Fibroblast of skin of back (primary cell): ENCODE measurements around the gene CFAP126. TPM values are rescaled to one million over a fixed set of nuclear protein-coding genes. Genes with fewer than 3 reads are reported as not detected.
"Not testable (repeated sequence)": the region's sequence is repeated elsewhere in the genome, so short reads cannot be mapped to it uniquely, and the experiment has no call there.

Experiments used
- DNase-seq: peaks from one replicate; pipeline ENCODE4 v3.0.0-alpha.2; 2013
- polyA plus RNA-seq, 2 experiments: library from polyadenylated mRNA; unstranded; fragments of 120-200 nt; gene quantifications; one replicate each; pipeline ENCODE4 v1.2.1, GENCODE V29; 2013; ENCODE audit not compliant: insufficient read length in 2 of 2

Gene CFAP126, protein sequence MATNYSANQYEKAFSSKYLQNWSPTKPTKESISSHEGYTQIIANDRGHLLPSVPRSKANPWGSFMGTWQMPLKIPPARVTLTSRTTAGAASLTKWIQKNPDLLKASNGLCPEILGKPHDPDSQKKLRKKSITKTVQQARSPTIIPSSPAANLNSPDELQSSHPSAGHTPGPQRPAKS
- polyA plus RNA-seq (2013, experiment 1 of 2; ENCODE audit: insufficient read length): not detected
- polyA plus RNA-seq (2013, experiment 2 of 2; ENCODE audit: insufficient read length): 0.75 TPM

DNA sequence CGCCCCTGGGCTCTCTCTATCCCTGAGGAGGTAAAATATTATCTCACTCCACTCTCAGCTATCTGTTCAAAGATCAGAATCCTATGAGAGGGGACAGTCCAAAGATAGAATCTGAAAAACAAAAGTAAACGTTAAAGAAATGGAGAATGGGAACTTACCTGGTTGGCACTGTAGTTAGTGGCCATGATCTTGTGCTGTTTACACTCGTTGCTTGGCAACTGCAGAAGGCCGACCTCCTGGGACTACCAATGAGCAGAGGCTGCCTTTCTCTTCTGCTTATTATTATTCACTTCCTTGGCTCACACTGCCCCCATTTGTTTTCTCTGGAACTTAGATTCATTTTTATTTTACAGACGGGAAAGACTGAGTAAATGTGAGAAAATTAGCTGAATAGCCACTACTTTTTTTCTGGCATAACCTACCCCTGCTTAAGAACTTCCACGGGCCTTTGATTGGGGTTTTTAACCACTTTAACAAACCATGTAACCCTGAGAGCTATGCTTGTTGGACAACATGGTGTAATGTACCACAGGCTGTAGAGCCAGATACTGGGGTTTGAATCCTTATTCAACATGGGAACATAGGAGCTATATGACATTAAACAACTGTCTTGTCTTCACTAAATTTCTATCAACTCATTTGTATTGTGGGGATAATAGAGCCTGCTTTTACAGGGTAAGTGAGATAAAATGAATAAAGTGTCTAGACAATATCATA lies at the start of gene CFAP126:
Gene CFAP126 (minus strand): TSS at position 193 of the 717 bp plus-strand sequence. CDS start 8 bp downstream, at position 185.
- peak; percentile 67 for DNase-seq

DNA sequence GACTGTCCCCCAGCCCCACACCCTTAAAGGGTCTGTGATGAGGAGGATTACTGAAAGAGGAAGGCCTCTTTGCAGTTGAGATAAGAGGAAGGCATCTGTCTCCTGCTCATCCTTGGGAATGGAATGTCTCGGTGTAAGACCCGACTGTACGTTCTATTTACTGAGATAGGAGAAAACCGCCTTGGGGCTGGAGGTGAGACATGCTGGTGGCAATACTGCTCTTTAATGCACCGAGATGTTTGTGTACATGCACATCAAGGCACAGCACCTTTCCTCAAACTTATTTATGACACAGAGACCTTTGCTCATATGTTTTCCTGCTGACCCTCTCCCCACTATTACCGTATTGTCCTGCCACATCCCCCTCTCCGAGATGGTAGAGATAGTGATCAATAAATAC lies 45.4 kb upstream of the CFAP126 start:
- DNase-seq: not testable (repeated sequence)

DNA sequence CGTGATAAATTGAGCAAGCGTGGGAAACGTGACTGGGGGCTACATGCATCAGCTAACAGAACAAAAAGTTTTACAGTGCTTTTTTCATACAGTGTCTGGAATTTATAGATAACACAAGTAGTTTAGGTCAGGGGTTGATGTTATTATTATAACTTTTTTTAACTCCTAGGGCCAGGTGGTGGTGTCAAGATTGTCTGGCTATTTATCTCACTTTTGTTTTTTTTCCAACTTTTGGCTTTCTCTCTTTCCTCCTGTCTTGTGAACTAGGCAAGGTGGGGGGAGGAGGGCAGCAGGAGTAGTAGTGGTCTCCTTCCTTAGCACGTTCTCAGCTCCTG lies 42.9 kb upstream of the CFAP126 start:
- not testable (repeated sequence) for DNase-seq

DNA sequence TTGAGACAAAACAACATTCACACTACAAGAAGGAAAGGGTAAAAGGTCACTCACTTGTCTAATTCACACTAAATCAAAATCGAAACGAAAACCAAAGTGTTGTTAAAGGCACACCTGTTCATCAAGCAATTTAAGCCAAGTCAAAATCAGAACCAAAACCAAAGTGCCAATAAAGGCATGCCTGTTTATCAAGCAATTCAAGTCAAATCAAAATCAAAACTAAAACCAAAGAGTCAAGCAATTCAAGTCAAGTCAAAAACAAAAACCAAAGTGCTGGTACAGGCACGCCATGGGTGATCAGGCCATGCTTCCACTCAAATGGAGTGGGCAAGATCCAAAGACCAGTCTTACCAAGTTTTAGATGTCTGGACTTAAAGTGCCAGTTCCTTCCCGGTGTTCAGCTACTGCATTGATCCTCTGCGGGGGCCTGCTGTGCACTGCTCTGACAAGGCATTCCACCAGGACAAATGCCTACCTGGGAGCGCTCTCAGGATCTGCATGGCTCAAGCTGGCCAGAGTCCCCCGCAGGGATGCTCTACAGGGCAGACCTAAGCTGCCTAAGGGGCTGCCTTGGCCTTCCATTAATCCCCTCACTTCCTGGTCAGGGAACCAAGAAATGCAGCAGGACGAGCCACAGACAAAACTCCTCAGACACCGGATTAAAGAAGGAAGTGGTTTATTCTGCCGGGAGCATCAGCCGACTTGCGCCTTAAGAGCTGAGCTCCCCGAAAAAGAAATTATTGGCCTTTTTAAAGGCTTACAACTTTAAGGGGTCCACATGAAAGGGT lies 42.4 kb upstream of the CFAP126 start:
- DNase-seq: not testable (repeated sequence)

DNA sequence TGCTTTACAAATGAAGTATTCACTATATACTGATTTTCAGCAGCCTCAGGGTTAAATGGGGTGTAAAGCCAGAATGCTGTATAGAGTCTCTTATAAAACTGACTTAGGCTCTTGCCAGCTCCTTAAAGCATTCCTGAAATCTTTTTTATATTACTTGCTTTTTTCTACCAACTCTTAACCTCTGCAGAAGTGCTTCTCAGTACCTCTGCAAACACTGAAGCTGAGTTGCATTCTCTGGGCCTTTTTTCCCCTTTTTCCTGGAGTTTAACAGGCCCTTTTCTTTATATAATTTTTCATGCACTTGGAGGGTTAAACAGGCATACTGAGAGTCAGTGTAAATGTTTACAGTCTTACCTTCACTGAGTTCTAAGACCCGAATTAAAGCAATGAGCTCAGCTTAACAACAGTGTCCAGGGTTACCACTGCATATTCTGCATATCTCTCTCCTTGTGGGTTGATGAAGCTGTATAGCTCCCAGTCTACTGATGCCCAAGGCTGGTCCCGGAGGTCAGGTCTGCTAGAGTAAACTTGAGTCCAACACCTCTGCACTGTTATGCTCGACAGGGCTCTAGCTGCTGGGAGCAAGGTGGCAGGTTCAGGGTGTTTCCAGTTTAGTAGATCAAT lies 40.9 kb upstream of the CFAP126 start:
- DNase-seq: no peak

DNA sequence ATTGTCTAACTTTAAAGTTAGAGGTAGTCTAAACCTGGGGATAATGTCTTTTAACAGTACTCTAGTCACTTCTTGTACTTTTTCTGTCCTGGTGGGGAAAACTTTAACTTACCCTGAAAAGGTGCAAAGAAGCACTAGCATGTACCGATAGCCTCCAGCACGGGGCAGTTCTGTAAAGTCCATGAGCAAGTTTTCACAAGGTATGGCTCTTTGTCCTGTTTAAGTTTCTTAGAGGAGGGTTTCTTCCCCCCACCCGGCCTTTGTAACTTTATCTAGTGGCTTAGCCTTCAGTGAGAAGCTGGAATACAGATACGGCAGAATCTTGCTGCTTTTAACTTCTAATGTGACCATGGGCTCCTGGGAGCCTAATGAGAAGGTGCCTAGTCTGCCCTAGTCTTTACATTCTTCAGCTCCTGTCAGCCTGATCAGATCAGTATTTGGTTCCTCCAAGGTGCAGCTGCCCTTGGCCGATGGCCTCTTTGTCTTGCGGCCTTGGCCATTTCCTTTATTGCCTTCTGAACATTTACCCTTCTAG lies 39.8 kb upstream of the CFAP126 start:
- DNase-seq: no peak

DNA sequence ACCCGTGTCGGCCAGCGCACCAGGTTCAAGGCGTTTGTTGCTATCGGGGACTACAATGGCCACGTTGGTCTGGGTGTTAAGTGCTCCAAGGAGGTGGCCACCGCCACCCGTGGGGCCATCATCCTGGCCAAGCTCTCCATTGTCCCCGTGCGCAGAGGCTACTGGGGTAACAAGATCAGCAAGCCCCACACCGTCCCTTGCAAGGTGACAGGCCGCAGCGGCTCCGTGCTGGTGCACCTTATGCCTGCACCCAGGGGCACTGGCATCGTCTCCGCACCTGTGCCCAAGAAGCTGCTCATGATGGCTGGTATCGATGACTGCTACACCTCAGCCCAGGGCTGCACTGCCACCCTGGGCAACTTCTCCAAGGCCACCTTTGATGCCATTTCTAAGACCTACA lies 38.9 kb upstream of the CFAP126 start:
- DNase-seq: not testable (repeated sequence)

DNA sequence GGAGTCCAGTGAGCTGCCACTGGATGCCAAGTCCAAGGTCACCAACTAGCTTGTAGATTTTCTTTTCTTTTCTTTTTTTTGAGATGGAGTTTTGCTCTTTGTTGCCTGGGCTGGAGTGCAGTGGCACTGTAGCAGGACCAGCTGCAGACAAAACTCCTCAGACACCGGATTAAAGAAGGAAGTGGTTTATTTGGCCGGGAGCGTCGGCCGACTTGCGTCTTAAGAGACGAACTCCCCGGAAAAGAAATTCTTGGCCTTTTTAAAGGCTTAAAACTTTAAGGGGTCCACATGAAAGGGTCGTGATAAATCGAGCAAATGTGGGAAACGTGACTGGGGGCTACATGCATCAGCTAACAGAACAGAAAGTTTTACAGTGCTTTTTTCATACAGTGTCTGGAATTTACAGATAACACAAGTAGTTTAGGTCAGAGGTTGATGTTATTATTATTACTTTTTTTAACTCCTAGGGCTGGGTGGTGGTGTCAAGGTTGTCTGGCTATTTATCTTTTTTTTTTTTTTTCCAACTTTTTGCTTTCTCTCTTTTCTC lies 36.4 kb upstream of the CFAP126 start:
- no peak for DNase-seq

DNA sequence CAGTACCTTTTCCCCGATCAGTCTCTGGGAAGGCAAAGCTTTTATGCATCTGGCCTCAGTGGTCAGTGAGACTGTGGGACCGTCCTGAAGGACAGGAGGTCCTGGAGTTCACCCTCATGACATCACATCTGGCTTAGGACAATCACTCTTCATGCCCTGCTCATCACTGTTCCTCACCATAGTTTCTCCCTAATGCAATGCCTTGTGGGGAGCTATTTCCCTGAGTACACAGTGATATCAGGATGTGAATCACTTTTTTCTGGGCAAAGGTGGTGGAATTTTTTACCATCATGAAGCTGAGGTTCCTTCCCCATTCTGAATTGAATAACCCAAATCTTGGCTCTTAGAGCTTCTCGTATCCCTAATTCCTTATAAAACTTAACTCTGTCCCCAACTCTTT lies 34.8 kb upstream of the CFAP126 start:
- no peak for DNase-seq

DNA sequence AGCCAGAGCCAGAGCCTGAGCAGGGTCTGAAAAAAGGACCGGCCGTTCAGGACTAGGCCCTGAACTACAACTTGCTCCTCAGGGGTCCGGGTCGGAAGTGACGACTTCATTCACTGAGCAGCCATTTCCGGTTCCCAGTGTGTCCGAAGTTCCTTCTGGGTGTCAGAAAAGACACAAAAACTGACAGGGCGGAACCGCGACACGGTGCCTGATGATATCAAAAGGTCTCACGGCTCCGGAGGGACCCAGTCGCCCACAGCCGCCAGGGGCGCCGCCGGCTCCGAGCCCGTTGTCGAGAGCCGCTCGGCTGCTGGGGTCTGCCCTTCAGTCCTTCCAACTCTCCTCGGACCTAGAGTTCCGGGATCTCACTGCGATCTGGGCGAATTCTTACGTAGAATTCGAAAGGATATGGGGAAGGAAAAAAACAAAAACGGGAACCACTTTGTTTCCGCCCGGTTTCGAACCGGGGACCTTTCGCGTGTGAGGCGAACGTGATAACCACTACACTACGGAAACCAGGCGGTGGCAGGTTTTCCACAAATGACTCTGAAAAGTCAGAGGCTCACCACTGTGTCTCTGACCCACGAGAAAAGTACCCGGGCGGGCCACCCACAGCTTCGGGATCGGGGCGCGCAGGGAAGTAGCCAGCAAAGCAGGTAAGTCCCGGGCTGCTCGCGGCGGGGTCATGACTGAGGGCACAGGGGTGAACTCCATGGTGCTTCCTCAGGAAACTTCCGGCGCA lies 31.8 kb upstream of the CFAP126 start:
- DNase-seq: peak; percentile 94

DNA sequence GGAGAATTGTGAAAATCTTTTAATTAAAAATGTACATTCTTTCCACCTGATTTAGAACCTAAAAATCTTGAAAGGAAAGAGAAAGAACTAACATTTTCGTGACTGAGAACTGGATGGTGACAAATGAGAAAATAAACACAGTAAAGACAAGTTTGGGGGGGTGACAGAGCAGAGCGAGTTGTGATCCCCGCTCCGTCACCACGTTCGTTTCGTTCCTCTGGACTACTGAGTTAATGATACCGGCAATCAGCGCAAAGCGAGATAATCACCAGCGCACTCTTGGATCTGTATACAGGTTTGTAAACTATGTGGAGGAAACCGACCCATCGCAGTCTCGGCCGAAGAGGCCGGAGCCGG lies 31.2 kb upstream of the CFAP126 start:
- DNase-seq: no peak

DNA sequence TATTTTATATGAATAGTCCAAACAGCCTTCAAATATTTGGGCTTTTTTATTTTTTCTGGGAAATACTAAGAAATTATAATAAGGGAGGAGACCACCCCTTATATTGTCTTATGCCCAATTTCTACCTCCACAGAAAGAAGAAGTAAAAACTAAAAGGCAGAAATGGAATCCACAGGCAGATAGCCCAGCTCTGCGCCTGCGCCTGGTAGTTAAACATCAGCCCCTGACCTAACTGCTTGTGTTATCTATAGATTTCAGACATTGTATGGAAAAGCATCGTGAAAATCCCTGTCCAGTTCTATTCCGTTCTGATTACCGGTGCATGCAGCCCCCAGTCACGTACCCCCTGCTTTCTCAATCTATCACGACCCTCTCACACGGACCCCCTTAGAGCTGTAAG lies 29.4 kb upstream of the CFAP126 start:
- DNase-seq: not testable (repeated sequence)

DNA sequence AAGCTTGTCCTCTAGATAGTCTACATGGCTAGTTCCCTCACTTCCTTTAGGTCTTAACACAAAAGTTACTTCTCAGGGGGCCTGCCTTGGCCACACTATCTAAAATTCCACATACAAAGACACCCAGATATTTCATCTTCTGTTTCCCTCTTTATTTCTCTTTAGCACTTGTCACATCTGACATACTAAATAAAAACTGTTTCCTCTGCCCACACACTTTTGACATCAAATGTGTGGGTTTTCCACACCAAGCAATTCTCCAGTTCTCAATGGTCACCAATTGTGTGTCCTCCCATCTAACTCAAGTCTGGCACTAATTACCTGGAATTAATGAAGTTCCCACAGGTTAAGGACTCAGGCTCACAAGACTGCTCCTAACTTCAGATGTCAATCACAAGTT lies 25.5 kb upstream of the CFAP126 start:
- DNase-seq: no peak

DNA sequence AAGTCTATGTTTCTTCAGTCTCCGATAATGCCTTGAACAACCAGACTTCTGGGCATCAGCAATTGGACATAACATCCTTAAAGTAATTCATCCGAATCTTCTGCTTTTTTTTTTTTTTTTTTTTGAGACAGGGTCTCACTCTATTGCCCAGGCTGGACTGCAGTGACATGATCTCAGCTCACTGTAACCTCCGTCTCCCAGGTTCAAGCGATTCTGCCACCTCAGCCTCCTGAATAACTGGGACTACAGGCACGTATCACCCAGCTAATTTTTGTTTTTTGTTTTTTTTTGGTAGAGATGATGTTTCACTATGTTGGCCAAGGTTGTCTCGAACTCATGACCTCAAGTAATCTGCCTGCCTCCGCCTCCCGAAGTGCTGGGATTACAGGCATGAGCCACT lies 23.9 kb upstream of the CFAP126 start:
- DNase-seq: no peak

DNA sequence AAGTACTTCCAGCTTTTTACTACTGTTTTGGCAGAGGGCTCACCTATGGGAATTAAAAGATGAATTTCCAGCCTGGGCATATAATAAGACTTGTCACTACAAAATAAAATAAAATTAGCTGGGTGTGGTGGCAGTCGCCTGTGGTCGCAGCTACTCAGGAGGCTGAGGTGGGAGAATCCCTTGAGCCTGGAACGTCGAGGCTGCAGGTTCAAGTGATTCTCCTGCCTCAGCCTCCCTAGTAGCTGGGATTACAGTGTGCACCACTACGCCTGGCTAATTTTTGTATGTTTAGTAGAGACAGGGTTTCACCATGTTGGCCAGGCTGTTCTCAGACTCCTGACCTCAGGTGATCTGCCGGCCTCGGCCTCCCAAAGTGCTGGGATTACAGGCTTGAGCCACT lies 23.5 kb upstream of the CFAP126 start:
- not testable (repeated sequence) for DNase-seq

DNA sequence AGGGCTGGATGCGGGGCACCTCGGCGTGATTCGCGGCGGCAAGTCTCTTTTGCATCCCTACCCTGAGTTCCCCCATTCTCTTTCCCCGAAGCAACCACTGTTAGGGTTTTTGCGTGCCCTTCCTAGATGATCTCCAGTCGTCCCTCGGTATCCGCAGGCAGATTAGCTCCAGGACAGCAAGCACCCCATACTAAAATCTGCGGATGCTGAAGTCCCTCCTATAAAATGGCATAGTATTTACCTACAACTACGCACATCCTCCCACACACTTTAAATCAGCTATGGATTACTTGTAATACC lies 22.8 kb upstream of the CFAP126 start:
- no peak for DNase-seq

DNA sequence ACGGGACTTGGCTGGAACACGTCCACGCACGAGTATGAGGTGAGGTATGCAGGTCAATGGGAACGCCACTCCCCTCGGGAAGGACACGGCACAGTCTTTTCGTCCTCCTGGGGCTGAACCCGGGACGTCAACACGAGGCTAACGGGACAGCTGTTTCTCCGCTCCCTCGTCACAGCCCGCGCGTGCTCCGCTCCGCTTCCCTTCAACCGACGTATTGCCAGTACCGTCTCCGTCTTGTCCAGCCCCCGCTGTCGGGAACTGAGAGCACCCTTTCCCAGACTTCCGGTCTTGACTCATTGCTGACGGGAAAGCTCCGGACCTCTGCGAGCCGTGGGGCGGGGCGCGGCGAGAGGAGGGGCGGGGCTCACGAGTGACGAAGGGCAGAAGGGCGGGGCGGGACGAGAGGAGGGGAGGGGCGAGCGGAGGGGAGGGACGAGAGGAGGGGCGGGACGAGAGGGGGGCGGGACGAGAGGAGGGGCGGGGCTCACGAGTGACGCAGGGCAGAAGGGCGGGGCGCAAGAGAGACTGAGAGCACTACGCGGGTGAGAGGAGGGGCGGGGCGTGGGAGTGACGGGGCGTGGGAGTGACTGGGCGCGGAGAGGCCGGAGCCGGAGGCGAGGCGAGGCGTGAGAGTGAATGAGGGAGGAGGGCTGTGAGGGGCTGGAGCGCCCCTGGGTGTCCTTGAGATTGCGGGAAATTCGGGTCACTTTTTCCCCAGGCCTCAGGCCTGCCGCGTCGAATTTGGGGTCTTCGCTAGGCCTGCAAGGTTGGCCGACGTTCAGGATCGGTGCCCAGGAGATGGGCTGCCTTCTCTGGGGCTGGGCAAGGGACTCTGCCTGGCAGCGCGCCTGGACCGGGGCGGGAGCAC lies 22.2 kb upstream of the CFAP126 start:
- DNase-seq: peak; percentile 98

DNA sequence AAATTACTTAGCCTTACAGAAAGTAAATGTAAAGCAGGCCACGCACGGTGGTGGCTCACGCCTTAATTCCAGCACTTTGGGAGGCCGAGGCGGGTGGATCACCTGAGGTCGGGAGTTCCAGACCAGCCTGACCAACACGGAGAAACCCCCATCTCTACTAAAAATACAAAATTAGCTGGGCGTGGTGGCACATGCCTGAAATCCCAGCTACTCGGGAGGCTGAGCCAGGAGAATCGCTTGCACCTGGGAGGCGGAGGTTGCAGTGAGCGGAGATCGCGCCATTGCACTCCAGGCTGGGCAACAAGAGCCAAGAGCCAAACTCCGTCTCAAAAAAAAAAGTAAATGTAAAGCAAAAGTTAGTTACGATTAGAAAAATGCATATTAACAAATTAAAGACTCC lies 21.5 kb upstream of the CFAP126 start:
- DNase-seq: not testable (repeated sequence)

DNA sequence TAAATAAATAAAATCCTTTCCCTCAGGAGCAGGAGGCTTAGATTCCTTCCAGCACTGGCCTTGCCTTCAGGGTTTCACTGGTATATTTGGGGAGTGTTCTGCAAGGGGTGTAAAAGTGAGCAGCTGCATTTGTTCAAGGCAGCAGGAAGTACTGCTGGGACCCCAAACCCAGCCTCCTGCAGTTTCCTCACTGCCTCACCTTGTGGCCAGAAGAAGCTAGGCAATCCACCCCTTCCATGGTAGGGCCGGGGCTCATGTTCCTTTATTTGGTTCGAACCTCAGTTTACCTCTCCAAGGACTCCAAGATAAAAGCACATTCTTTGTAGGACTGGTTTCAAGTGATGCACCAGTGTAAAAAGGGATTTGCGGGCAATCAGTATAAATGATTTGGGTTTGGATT lies 21.0 kb upstream of the CFAP126 start:
- no peak for DNase-seq

DNA sequence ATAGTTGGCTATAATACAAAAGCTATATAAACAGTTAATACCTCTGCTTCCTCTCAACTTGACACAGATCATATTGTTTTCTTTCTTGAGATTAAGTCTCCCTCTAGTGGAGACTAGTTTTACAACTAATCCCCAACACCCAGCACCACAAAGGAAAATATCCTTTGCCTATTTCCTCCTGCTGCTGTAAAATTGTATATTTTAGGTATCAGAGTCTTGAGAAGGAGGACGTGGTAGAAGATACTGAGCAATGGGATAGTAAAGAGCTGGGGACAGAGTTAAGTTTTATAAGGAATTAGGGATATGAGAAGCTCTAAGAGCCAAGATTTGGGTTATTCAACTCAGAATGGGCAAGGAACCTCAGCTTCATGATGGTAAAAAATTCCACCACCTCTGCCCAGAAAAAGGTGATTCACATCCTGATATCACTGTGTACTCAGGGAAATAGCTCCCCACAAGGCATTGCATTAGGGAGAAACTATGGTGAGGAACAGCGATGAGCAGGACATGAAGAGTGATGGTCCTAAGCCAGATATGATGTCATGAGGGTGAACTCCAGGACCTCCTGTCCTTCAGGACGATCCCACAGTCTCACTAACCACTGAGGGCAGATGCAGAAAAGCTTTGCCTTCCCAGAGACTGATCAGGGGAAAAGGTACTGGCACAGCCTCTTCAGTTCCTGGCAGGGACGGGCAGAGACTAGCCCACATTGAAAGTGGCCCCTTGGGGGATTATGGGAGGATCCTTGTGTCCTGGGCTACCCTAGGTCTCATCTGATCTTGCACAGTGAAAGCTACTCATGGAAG lies 14.7 kb upstream of the CFAP126 start:
- DNase-seq: peak; percentile 59
